ENCODE data around the gene HEXA. TPM values are rescaled to one million over a fixed set of nuclear protein-coding genes. Genes with fewer than 3 reads are reported as not detected.

The HEXA gene
- total RNA-seq, 1 experiment from 2014 or later, result 199 TPM

DNA sequence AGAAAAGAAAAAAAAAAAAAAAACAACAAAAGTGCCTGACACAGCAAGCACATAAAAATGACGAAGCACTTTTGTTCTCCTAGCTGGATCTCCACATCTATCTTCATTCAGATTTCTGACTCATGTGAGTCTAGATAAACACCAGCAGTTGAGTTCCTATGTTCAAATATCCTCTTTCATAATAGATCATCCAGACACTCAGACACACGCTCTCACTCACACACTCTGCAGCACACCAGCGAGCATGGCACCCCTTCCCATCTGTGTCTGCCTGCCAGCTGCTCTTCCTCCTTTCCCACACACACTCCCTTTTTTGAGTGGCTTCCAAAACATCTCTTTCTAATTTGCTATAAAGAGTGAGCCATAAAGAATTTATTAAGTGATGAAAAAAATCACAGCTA lies 36.0 kb downstream of the HEXA start:
- H3K9me3 ChIP-seq (ENCODE audit: control insufficient read depth, insufficient read depth, low read depth, low read length), result no peaks in the 10 kb centered on the region
- intact Hi-C loops (cut with micrococcal nuclease; ENCODE audit: unreplicated experiment), result no loop called here
- no peaks in the 10 kb centered on the region for H3K36me3 ChIP-seq (ENCODE audit: control insufficient read depth, insufficient read depth, low read length)
- H3K27me3 ChIP-seq (ENCODE audit: control insufficient read depth, insufficient read depth, low read length), result no peaks in the 10 kb centered on the region
- ChIA-PET POLR2A (no interaction called here), CTCF (interaction anchor here (0.5 kb wide), 1 partner anchor 134 kb away, joined by 3 read pairs; no protein-coding TSS in a partner anchor)
- H3K27ac ChIP-seq (ENCODE audit: low read length), result no peak overlapping the region
- no peak for TF ChIP-seq POLR2AphosphoS5 (IDR thresholded peaks at IDR 0.05; ENCODE audit: low read depth, low read length)
- TF ChIP-seq TCF7L2 (IDR thresholded peaks at IDR 0.05; ENCODE audit: low read depth, low read length), result no peak
- TF ChIP-seq SIN3A (IDR thresholded peaks at IDR 0.05; ENCODE audit: borderline replicate concordance, insufficient read depth, low read depth, low read length), result no peak
- TF ChIP-seq, protein P1, sequence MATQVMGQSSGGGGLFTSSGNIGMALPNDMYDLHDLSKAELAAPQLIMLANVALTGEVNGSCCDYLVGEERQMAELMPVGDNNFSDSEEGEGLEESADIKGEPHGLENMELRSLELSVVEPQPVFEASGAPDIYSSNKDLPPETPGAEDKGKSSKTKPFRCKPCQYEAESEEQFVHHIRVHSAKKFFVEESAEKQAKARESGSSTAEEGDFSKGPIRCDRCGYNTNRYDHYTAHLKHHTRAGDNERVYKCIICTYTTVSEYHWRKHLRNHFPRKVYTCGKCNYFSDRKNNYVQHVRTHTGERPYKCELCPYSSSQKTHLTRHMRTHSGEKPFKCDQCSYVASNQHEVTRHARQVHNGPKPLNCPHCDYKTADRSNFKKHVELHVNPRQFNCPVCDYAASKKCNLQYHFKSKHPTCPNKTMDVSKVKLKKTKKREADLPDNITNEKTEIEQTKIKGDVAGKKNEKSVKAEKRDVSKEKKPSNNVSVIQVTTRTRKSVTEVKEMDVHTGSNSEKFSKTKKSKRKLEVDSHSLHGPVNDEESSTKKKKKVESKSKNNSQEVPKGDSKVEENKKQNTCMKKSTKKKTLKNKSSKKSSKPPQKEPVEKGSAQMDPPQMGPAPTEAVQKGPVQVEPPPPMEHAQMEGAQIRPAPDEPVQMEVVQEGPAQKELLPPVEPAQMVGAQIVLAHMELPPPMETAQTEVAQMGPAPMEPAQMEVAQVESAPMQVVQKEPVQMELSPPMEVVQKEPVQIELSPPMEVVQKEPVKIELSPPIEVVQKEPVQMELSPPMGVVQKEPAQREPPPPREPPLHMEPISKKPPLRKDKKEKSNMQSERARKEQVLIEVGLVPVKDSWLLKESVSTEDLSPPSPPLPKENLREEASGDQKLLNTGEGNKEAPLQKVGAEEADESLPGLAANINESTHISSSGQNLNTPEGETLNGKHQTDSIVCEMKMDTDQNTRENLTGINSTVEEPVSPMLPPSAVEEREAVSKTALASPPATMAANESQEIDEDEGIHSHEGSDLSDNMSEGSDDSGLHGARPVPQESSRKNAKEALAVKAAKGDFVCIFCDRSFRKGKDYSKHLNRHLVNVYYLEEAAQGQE (IDR thresholded peaks at IDR 0.05; ENCODE audit: insufficient read depth in 1 of 2, low read depth in 2 of 2, low read length in 1 of 2), result no peak
- TF ChIP-seq, protein P2, sequence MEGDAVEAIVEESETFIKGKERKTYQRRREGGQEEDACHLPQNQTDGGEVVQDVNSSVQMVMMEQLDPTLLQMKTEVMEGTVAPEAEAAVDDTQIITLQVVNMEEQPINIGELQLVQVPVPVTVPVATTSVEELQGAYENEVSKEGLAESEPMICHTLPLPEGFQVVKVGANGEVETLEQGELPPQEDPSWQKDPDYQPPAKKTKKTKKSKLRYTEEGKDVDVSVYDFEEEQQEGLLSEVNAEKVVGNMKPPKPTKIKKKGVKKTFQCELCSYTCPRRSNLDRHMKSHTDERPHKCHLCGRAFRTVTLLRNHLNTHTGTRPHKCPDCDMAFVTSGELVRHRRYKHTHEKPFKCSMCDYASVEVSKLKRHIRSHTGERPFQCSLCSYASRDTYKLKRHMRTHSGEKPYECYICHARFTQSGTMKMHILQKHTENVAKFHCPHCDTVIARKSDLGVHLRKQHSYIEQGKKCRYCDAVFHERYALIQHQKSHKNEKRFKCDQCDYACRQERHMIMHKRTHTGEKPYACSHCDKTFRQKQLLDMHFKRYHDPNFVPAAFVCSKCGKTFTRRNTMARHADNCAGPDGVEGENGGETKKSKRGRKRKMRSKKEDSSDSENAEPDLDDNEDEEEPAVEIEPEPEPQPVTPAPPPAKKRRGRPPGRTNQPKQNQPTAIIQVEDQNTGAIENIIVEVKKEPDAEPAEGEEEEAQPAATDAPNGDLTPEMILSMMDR (IDR thresholded peaks at IDR 0.05), result no peak
- DNase-seq (ENCODE audit: low read depth, low spot score) (no peak), ATAC-seq (no peak)
- no peak overlapping the region for H3K4me3 ChIP-seq (ENCODE audit: low read depth in 2 of 2, low read length in 2 of 2)
- no TSS peak for BruUV-seq (replicated peaks)
- no peaks in the 10 kb centered on the region for H3K4me1 ChIP-seq (ENCODE audit: control insufficient read depth, insufficient read depth, low read length)
- in situ Hi-C loops (cut with HindIII; ENCODE audit: low pct_unique_long_range_greater_than_20kb, low sequenced_read_pairs), result no loop called here

DNA sequence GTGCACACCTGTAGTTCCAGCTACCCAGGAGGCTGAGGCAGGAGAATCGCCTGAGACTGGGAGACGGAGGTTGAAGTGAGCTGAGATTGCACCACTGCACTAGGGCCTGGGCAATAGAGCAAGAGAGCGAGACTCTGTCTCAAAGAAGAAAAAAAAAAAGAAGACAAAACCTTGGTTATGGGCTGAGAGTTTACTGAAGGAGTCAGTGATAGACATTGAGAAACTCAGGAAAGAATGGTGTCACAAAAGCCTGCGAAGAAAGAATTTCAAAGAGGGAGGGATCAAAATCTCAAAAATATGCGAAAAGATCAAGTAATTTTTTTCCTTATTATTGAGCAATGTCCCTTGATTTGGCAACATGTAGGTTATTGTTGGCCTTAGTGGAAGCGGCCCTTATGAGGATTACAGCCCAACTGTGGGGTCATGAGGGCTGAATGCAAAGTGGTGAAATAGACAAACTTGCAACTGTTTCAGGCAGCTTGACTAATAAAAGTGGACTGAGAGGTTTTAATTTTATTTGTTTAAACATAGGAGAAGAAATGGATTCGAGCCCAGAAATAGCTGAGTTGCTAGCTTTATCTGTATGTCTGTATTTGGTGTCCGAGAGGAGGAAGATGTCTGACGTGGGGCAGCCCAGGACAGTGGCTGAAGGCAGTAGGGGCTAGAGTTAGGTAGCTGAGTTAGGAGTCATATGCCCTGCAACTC lies 37.0 kb downstream of the HEXA start:
- TF ChIP-seq, protein P1 (IDR thresholded peaks at IDR 0.05; ENCODE audit: insufficient read depth in 1 of 2, low read depth in 2 of 2, low read length in 1 of 2), result no peak
- TF ChIP-seq TCF7L2 (IDR thresholded peaks at IDR 0.05; ENCODE audit: low read depth, low read length) (no peak), SIN3A (IDR thresholded peaks at IDR 0.05; ENCODE audit: borderline replicate concordance, insufficient read depth, low read depth, low read length) (no peak), POLR2AphosphoS5 (IDR thresholded peaks at IDR 0.05; ENCODE audit: low read depth, low read length) (no peak)
- TF ChIP-seq, protein P2 (IDR thresholded peaks at IDR 0.05), result no peak
- no peak for DNase-seq (ENCODE audit: low read depth, low spot score)
- in situ Hi-C loops (cut with HindIII; ENCODE audit: low pct_unique_long_range_greater_than_20kb, low sequenced_read_pairs), result no loop called here

More for the DNA sequence above, 37.0 kb downstream of the HEXA start:
- intact Hi-C loops (cut with micrococcal nuclease; ENCODE audit: unreplicated experiment), result no loop called here
- Histone ChIP-seq H3K27ac (ENCODE audit: low read length) (no peak overlapping the region), H3K9me3 (ENCODE audit: control insufficient read depth, insufficient read depth, low read depth, low read length) (no peaks in the 10 kb centered on the region), H3K27me3 (ENCODE audit: control insufficient read depth, insufficient read depth, low read length) (no peaks in the 10 kb centered on the region), H3K36me3 (ENCODE audit: control insufficient read depth, insufficient read depth, low read length) (no peaks in the 10 kb centered on the region), H3K4me3 (ENCODE audit: low read depth in 2 of 2, low read length in 2 of 2) (no peak overlapping the region), H3K4me1 (ENCODE audit: control insufficient read depth, insufficient read depth, low read length) (no peaks in the 10 kb centered on the region)
- ATAC-seq, result no peak
- no TSS peak for BruUV-seq (replicated peaks)
- ChIA-PET POLR2A (no interaction called here), CTCF (no interaction called here)

Data from Panc1 (cell line).